ENCODE data around the gene GP1BA.

GP1BA gene

DNA sequence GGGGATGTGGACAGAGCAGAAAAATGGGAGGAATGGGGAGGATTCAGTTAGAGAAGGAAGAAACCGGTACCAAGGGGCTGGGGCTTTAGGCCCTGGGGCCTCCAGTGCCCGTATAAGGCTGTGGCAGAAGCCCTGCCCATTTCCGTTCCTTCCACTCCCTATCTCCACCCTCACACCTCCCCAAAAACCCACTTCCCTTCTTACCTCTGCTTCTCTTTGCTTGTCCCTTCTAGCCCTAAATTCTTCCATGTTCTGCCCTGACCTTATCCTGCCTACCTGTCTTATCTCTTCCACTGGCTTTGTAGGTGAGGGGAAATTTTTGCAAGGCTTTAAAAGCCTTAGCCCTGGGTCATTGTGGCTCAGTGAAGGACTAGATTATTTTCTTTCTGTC lies 12.1 kb downstream of the GP1BA start:
- H3K4me2 ChIP-seq: peak overlapping the region; percentile 99
- peaks cover 63% of the 10 kb centered on the region for H3K4me1 ChIP-seq
- peaks cover 52% of the 10 kb centered on the region for H3K36me3 ChIP-seq
- H3K9ac ChIP-seq: peak overlapping the region; percentile 55
- peak overlapping the region; percentile 29; the same call in 1 of the 2 replicates for H3K27ac ChIP-seq
- no peaks in the 10 kb centered on the region for H3K27me3 ChIP-seq
- H3K4me3 ChIP-seq: peak overlapping the region; percentile 100
- H4K20me1 ChIP-seq: peaks cover 74% of the 10 kb centered on the region
- TF ChIP-seq Cebpa-rat (IDR thresholded peaks at IDR 0.05): no peak
- no peaks in the 10 kb centered on the region for H3K9me3 ChIP-seq

GRCh38 chr17:4944554-4945175 lies 12.6 kb downstream of the GP1BA start:
- H3K9ac ChIP-seq: peak overlapping the region; percentile 55
- H3K4me2 ChIP-seq: peak overlapping the region; percentile 99
- TF ChIP-seq Cebpa-rat (IDR thresholded peaks at IDR 0.05): no peak
- peaks cover 62% of the 10 kb centered on the region for H3K4me1 ChIP-seq
- peak overlapping the region; percentile 29; the same call in 1 of the 2 replicates for H3K27ac ChIP-seq
- H3K9me3 ChIP-seq: no peaks in the 10 kb centered on the region
- peaks cover 74% of the 10 kb centered on the region for H4K20me1 ChIP-seq
- H3K4me3 ChIP-seq: peak overlapping the region; percentile 100
- no peaks in the 10 kb centered on the region for H3K27me3 ChIP-seq
- H3K36me3 ChIP-seq: peaks cover 52% of the 10 kb centered on the region

DNA sequence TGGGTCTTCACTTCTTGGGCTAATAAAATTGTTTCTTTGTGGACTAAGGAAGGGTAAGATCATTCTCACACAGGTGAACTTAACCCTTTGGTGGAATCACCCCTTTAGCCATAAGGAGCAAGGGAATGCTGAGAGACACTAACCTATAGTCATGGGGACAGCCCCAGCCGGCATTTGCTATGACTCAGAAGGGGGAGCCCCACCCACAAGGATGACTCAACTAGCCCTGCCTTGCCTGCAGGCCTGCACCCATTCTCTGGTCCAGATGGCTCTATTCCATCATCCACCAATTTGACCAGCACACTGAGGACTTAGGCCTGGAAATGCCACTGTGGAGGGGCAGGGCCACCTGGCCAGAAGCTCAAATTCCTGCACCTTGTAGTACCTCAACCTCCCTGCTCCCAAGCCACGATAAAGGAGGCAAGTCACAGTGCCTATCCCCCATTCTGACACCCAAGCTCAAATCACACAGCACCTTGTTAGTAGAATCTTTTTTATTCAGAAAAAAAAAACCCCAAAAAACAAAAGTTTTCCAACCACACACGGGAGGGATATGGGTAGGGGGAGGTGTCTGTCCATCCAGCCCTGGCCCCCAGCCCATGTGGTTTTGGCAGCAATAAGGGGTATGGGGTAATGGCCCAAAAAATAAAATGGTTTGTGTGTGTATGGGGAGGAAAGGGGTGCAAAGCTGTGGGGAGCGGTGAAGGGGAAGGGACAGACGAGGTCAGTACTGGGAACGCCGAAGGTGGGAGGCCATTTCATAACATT lies 13.3 kb downstream of the GP1BA start:
- peaks cover 52% of the 10 kb centered on the region for H3K36me3 ChIP-seq
- 0 out of 2 replicates have a peak overlapping the region, but pooled peaks have one; percentile 14 for H3K27ac ChIP-seq
- H3K9ac ChIP-seq: peak overlapping the region; percentile 55
- H3K27me3 ChIP-seq: no peaks in the 10 kb centered on the region
- H3K4me1 ChIP-seq: peaks cover 65% of the 10 kb centered on the region
- peaks cover 74% of the 10 kb centered on the region for H4K20me1 ChIP-seq
- TF ChIP-seq Cebpa-rat (IDR thresholded peaks at IDR 0.05): no peak
- no peaks in the 10 kb centered on the region for H3K9me3 ChIP-seq
- H3K4me2 ChIP-seq: peak overlapping the region; percentile 99
- H3K4me3 ChIP-seq: peak overlapping the region; percentile 100

- no peak for TF ChIP-seq Cebpa-rat (IDR thresholded peaks at IDR 0.05)
- Histone ChIP-seq H3K27ac (no peak overlapping the region), H3K4me3 (peak overlapping the region; percentile 100)
Measured at GRCh38 chr17:4945944-4946280, 13.8 kb downstream of the GP1BA start.

GRCh38 chr17:4946312-4946976 lies 14.4 kb downstream of the GP1BA start:
- Histone ChIP-seq H3K36me3 (peaks cover 52% of the 10 kb centered on the region), H3K27ac (peak overlapping the region; percentile 99; the same call in 1 of the 2 replicates), H3K4me1 (peaks cover 69% of the 10 kb centered on the region), H3K4me2 (peak overlapping the region; percentile 99), H3K4me3 (peak overlapping the region; percentile 100), H3K9ac (peak overlapping the region; percentile 99), H3K9me3 (no peaks in the 10 kb centered on the region), H3K27me3 (no peaks in the 10 kb centered on the region), H4K20me1 (peaks cover 69% of the 10 kb centered on the region)
- TF ChIP-seq Cebpa-rat (IDR thresholded peaks at IDR 0.05): no peak

More at GRCh38 chr17:4945944-4946280, 13.8 kb downstream of the GP1BA start:
- Histone ChIP-seq H3K36me3 (peaks cover 52% of the 10 kb centered on the region), H4K20me1 (peaks cover 74% of the 10 kb centered on the region), H3K27me3 (no peaks in the 10 kb centered on the region), H3K4me2 (peak overlapping the region; percentile 99), H3K9ac (peak overlapping the region; percentile 99), H3K9me3 (no peaks in the 10 kb centered on the region), H3K4me1 (peaks cover 69% of the 10 kb centered on the region)

DNA sequence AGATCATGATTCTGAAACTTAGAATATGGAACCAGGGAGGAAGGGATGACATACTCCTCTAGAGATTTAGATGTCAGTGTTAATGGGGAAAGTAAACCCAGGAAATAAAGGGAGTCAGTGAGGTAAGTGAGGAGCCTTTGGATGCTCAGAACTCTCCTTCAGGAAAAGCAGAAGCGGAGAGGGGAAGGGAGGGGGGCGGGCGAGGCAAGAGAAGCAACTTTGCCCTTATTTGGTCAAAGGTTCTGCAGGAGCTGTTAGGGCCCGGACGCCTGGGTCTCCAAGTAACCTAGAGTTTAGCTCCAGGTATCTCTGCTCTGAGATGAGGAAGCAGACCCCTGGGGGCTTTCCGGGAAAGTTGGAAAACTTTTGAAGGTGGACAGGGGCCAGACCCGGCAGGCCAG lies 14.9 kb downstream of the GP1BA start:
- Histone ChIP-seq H3K9ac (peak overlapping the region; percentile 99), H4K20me1 (peaks cover 63% of the 10 kb centered on the region), H3K36me3 (peaks cover 48% of the 10 kb centered on the region), H3K9me3 (no peaks in the 10 kb centered on the region), H3K4me2 (peak overlapping the region; percentile 99), H3K27me3 (no peaks in the 10 kb centered on the region), H3K4me1 (peaks cover 69% of the 10 kb centered on the region), H3K4me3 (peak overlapping the region; percentile 100), H3K27ac (peak overlapping the region; percentile 99; the same call in 1 of the 2 replicates)
- TF ChIP-seq Cebpa-rat (IDR thresholded peaks at IDR 0.05): no peak

GRCh38 chr17:4947411-4948165 lies 15.5 kb downstream of the GP1BA start:
- peak overlapping the region; percentile 100 for H3K4me3 ChIP-seq
- H3K36me3 ChIP-seq: peaks cover 42% of the 10 kb centered on the region
- H3K4me2 ChIP-seq: peak overlapping the region; percentile 99
- no peak for TF ChIP-seq Cebpa-rat (IDR thresholded peaks at IDR 0.05)
- peak overlapping the region; percentile 99 for H3K27ac ChIP-seq
- H3K27me3 ChIP-seq: no peaks in the 10 kb centered on the region
- no peaks in the 10 kb centered on the region for H3K9me3 ChIP-seq
- H4K20me1 ChIP-seq: peaks cover 57% of the 10 kb centered on the region
- peak overlapping the region; percentile 99 for H3K9ac ChIP-seq
- peaks cover 69% of the 10 kb centered on the region for H3K4me1 ChIP-seq

- Histone ChIP-seq H3K4me3 (peak within 1 kb of the TSS; percentile 100), H3K4me2 (peak within 1 kb of the TSS; percentile 99), H3K9ac (peak within 1 kb of the TSS; percentile 99), H3K4me1 (peaks cover 69% of the 10 kb centered on the region), H3K27ac (peak within 1 kb of the TSS; percentile 99), H3K27me3 (no peaks in the 10 kb centered on the region), H4K20me1 (peaks cover 50% of the 10 kb centered on the region), H3K9me3 (no peaks in the 10 kb centered on the region), H3K36me3 (peaks cover 35% of the 10 kb centered on the region)
- TF ChIP-seq Cebpa-rat (IDR thresholded peaks at IDR 0.05): peak; percentile 80
Measured at GRCh38 chr17:4948166-4948930, 16.3 kb downstream of the GP1BA start, which contains the start of gene PFN1. TSS of gene PFN1 (minus strand) at chr17:4948530. CDS start at chr17:4948394, 136 bp downstream.
